SU-DHL-6 (cell line): ENCODE data around the gene PUSL1.

Experiments
- EZH2phosphoT487 ChIP-seq: fragments of 200-600 bp; sonication (generic), shearing (Covaris generic); conservative IDR thresholded peaks from 2 replicates; pipeline ENCODE4 v1.6.1; 2018; ENCODE audit warnings: mild to moderate bottlenecking, antibody characterized with exemption, low read length, moderate library complexity, mixed read lengths
- TF ChIP-seq, protein P1 (sequence below): fragments of 200-600 bp; sonication (generic); IDR thresholded peaks from one replicate; pipeline ENCODE4 v1.5.1; 2017; ENCODE audit warnings: antibody characterized with exemption, mild to moderate bottlenecking, low read length, moderate library complexity; ENCODE audit not compliant: insufficient read depth, poor library complexity, severe bottlenecking

DNA sequence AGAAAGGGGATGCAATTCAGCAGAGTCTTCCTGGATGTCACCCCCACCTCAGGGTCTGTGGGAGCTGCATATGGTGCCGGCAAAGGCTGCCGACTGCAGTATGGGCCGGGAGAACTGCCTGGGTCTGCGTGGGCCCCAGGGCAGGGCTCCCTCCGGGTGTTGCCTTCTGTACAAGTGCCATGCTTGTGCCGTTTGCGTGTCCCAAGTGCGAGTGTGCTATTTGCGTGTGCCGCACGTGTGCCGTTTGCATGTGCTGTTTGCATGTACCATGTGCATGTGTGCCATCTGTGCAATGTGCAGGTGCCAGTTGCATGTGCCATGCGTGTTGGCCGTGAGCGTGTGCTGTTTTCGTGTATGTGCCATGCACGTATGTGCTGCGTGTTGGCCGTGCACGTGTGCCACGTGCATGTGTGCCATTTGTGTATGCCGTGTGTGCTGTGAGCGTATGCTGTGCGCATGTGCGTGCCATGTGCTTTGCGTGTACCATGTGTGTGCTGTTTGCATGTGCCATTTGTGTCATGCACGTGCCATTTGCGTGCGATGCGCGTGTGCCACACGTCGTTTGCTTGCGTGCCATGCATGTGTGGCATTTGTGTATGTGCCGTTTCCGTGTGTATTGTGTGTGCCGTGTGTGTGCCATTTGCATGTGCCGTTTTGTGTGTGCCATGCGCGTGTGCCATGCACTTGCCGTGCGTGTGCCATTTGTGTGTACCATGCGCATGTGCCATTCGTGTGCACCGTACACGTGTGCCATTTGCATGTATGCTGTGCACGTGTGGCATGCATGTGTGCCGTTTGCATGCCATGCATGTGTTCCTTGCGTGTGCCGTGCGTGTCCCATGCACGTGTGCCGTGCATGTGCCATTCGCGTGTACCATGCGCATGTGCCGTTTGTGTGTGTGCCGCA, 21.2 kb downstream of the PUSL1 start:
- TF ChIP-seq, protein P1, sequence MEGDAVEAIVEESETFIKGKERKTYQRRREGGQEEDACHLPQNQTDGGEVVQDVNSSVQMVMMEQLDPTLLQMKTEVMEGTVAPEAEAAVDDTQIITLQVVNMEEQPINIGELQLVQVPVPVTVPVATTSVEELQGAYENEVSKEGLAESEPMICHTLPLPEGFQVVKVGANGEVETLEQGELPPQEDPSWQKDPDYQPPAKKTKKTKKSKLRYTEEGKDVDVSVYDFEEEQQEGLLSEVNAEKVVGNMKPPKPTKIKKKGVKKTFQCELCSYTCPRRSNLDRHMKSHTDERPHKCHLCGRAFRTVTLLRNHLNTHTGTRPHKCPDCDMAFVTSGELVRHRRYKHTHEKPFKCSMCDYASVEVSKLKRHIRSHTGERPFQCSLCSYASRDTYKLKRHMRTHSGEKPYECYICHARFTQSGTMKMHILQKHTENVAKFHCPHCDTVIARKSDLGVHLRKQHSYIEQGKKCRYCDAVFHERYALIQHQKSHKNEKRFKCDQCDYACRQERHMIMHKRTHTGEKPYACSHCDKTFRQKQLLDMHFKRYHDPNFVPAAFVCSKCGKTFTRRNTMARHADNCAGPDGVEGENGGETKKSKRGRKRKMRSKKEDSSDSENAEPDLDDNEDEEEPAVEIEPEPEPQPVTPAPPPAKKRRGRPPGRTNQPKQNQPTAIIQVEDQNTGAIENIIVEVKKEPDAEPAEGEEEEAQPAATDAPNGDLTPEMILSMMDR = no peak
- TF ChIP-seq EZH2phosphoT487 = no peak
